HepG2 (cell line): ENCODE results near the gene DSCAML1. TPM values are rescaled to one million over a fixed set of nuclear protein-coding genes. Genes with fewer than 3 reads are reported as not detected.

Experiments used
- ATAC-seq: fragments of 200-7000 bp; cut with Tn5 transposase; 3 replicates; pipeline ENCODE4 v1.9.1; 2020; ENCODE audit warnings: mild to moderate bottlenecking, moderate library complexity
- BruUV-seq: library from RNA; stranded (reverse); fragments of 400-500 nt; replicated peaks from 2 replicates; lab custom pipeline; 2021; lab: Mats Ljungman, UMichigan
- CTCF ChIA-PET: fragments of 300-600 bp; formaldehyde crosslinking; extraction: SDS; loops from one replicate; lab custom pipeline; 2021; ENCODE audit warnings: low total read pairs, inconsistent platforms, low intra/inter-chr PET ratio; lab: Yijun Ruan, JAX
- POLR2A ChIA-PET: fragments of 350-600 bp; sonication (Branson Sonifier 250); formaldehyde crosslinking; loops from one replicate; lab custom pipeline; 2020; ENCODE audit warnings: antibody characterized with exemption, inconsistent platforms; lab: Yijun Ruan, JAX
- DNase-seq: peaks from one replicate; pipeline ENCODE4 v3.0.0-alpha.2; 2015; ENCODE audit warnings: low spot score
- FAIRE-seq: peaks from 3 replicates; lab custom pipeline; 2011; peaks lifted over from hg19 to GRCh38; lab: Jason Lieb, UNC
- H2AFZ ChIP-seq: one replicate; pipeline ENCODE4 v1.6.1; 2011; ENCODE audit warnings: low read length, inconsistent platforms
- H3K27ac ChIP-seq: fragments of 300-600 bp; 3 replicates; pipeline ENCODE4 v1.8.0; 2011; ENCODE audit warnings: mixed run types, mild to moderate bottlenecking, mixed read lengths, low read length, inconsistent platforms; ENCODE audit not compliant: insufficient read depth; ENCODE audit errors: extremely low read length
- H3K27me3 ChIP-seq, 2 experiments: fragments of 200-600 bp in 1 of 2; 2 replicates in 1 of 2; 3 replicates in 1 of 2; pipeline versions ENCODE4 v1.6.0 to v1.8.0; 2011; ENCODE audit warnings: low read length in 2 of 2, mild to moderate bottlenecking in 2 of 2, moderate library complexity in 2 of 2, inconsistent platforms in 1 of 2; ENCODE audit not compliant: insufficient read depth in 2 of 2, control insufficient read depth in 1 of 2
- H3K36me3 ChIP-seq, 2 experiments: fragments of 200-600 bp in 1 of 2; replicated peaks in 1 of 2; 2 replicates in 1 of 2; 3 replicates in 1 of 2; pipeline versions ENCODE4 v1.5.1 to v1.8.0; 2011; ENCODE audit warnings: low read length in 2 of 2, inconsistent platforms in 1 of 2; ENCODE audit not compliant: insufficient read depth in 2 of 2, control insufficient read depth in 1 of 2
- H3K4me1 ChIP-seq: 2 replicates; pipeline ENCODE4 v1.5.1; 2012; ENCODE audit warnings: low read length, inconsistent platforms; ENCODE audit not compliant: insufficient read depth
- H3K4me2 ChIP-seq: 2 replicates; pipeline ENCODE4 v1.6.0; 2011; ENCODE audit warnings: low read depth, low read length, inconsistent platforms
- H3K4me3 ChIP-seq, 3 experiments: fragments of 200-600 bp in 1 of 3; sonication (generic), shearing (Covaris generic) in 1 of 3; replicated peaks in 1 of 3; 2 replicates each; pipeline ENCODE4 v1.5.1; 2011 to 2016; ENCODE audit warnings: low read length in 3 of 3, inconsistent platforms in 2 of 3, low read depth in 2 of 3, mild to moderate bottlenecking in 2 of 3, control low read depth in 1 of 3, mixed read lengths in 1 of 3; ENCODE audit not compliant: insufficient read depth in 1 of 3
- H3K79me2 ChIP-seq: one replicate; pipeline ENCODE4 v1.6.1; 2011; ENCODE audit warnings: low read length, inconsistent platforms; ENCODE audit not compliant: insufficient read depth
- H3K9ac ChIP-seq: 2 replicates; pipeline ENCODE4 v1.6.0; 2011; ENCODE audit warnings: mild to moderate bottlenecking, low read depth, low read length, inconsistent platforms; ENCODE audit not compliant: insufficient read depth
- H3K9me3 ChIP-seq: 2 replicates; pipeline ENCODE4 v1.5.1; 2012; ENCODE audit warnings: mild to moderate bottlenecking, low read length
- H4K20me1 ChIP-seq: 2 replicates; pipeline ENCODE4 v1.6.0; 2011; ENCODE audit warnings: inconsistent platforms, mild to moderate bottlenecking, low read length, moderate library complexity; ENCODE audit not compliant: insufficient read depth
- CBX5 ChIP-seq: sonication (generic); formaldehyde crosslinking; IDR thresholded peaks from 2 replicates; pipeline ENCODE4 v1.4.0; 2020; ENCODE audit warnings: missing genetic modification reagents, borderline replicate concordance
- FLYWCH1 ChIP-seq: sonication (generic); formaldehyde crosslinking; IDR thresholded peaks from 2 replicates; pipeline ENCODE4 v1.8.1; 2023; ENCODE audit warnings: mild to moderate bottlenecking, missing genetic modification reagents
- HNRNPUL1 ChIP-seq: fragments of 200-400 bp; formaldehyde crosslinking; IDR thresholded peaks from 2 replicates; pipeline ENCODE4 v1.6.1; 2017; ENCODE audit warnings: low read depth, mild to moderate bottlenecking, low read length, moderate library complexity
- KDM6A ChIP-seq: IDR thresholded peaks from 2 replicates; pipeline ENCODE4 v1.6.1; 2016; ENCODE audit warnings: low read depth
- NR2F2 ChIP-seq: IDR thresholded peaks from 2 replicates; pipeline ENCODE4 v1.6.1; 2012; ENCODE audit warnings: low read depth, inconsistent platforms, borderline replicate concordance
- SOX5 ChIP-seq: IDR thresholded peaks from 2 replicates; pipeline ENCODE4 v1.6.1; 2016; ENCODE audit warnings: borderline replicate concordance
- ZNF251 ChIP-seq: sonication (generic); formaldehyde crosslinking; IDR thresholded peaks from 2 replicates; pipeline ENCODE4 v1.9.0; 2021; ENCODE audit warnings: mild to moderate bottlenecking, missing genetic modification reagents
- ZNF547 ChIP-seq: sonication (generic); formaldehyde crosslinking; IDR thresholded peaks from 2 replicates; pipeline ENCODE4 v1.5.1; 2020; ENCODE audit warnings: mild to moderate bottlenecking, missing genetic modification reagents
- ZNF572 ChIP-seq: sonication (generic); formaldehyde crosslinking; IDR thresholded peaks from 2 replicates; pipeline ENCODE4 v1.5.1; 2020; ENCODE audit warnings: mild to moderate bottlenecking, missing genetic modification reagents
- ZNF777 ChIP-seq: sonication (generic); formaldehyde crosslinking; IDR thresholded peaks from 2 replicates; pipeline ENCODE4 v1.4.0; 2020; ENCODE audit warnings: missing genetic modification reagents
- WGBS: methylation state at CpG from one replicate; pipeline ENCODE4 v1.1.6; 2017; ENCODE audit warnings: low lambda C conversion rate; 5-methylcytosine and 5-hydroxymethylcytosine counted together
- in situ Hi-C: cut with HindIII; loops from 2 replicates; pipeline ENCODE4 v1.10.0; 2017; ENCODE audit warnings: low pct_unique_long_range_greater_than_20kb; ENCODE audit not compliant: extremely low pct_ligation_motif_present
- intact Hi-C: fragments of 100-400 bp; cut with micrococcal nuclease; formaldehyde crosslinking; loops from one replicate; pipeline ENCODE4 v1.10.0; 2022; ENCODE audit not compliant: unreplicated experiment
- polyA plus RNA-seq, 8 experiments: library from polyadenylated mRNA; depleted of rRNA in 3 of 8; stranded (reverse) in 7 of 8; unstranded in 1 of 8; fragments of >200 nt; fragmentation: Illumina TruSeq in 4 of 8; extraction: Trizol in 4 of 8; gene quantifications; 2 replicates each; pipeline versions ENCODE4 v1.2.1 to v1.2.3, GENCODE V29; 2011 to 2016; ENCODE audit warnings: low read depth in 4 of 8, missing spikeins in 1 of 8, mixed read lengths in 1 of 8; ENCODE audit not compliant: insufficient read depth in 1 of 8
- total RNA-seq, 5 experiments: library from RNA; depleted of rRNA; stranded (reverse); fragments of >200 nt; fragmentation: Illumina TruSeq; extraction: Trizol; gene quantifications; 2 replicates each; pipeline ENCODE4 v1.2.3, GENCODE V29; 2016; ENCODE audit warnings: low read depth in 1 of 5
- TF ChIP-seq, protein P1 (sequence below): IDR thresholded peaks from 2 replicates; pipeline ENCODE4 v1.6.1; 2016; ENCODE audit warnings: low read depth, missing genetic modification reagents, missing compliant biosample characterization

The DSCAML1 gene
- total and polyA plus RNA-seq, 2 of the 13 experiments (the other 11 are each of a cell fraction or from before 2014, with no cell fraction given), result 0.29 to 0.40 TPM

DNA sequence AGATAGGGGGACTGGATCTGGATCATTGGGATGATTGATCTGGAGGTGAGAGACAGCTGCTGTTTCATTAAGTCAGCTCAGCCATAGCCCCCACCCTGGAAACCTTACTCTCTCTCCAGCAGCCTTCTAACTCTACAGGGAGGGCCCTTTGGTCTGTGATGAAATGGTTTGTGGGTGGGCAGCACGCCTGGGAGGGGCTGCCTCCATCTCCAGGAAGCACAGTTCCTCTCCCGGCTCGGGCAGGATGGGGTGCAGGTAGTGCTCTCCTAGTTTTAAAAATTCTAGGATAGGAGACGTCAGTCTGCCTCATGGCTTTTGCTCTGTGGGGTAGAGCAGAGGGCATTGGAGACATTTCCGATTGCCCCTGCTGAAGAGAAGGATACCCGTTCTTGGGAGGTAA is 379.7 kb downstream of the DSCAML1 start:
- Histone ChIP-seq H3K4me1 (peaks cover 36% of the 10 kb centered on the region), H3K36me3 (no peaks in the 10 kb centered on the region), H3K9me3 (no peaks in the 10 kb centered on the region), H3K27ac (no peak overlapping the region), H2AFZ (no peak overlapping the region), H3K9ac (no peak overlapping the region), H3K27me3 (peaks cover 4 to 7% of the 10 kb centered on the region in 2 experiments; a peak in 1 of 5 replicates), H3K79me2 (no peaks in the 10 kb centered on the region), H3K4me3 (no peak overlapping the region), H4K20me1 (no peaks in the 10 kb centered on the region), H3K4me2 (no peak overlapping the region)
- in situ Hi-C loops, result no loop called here
- ChIA-PET CTCF (no interaction called here), POLR2A (no interaction called here)
- intact Hi-C loops, result no loop called here
- no peak for DNase-seq
- ATAC-seq, result no peak
- 48% methylated on average over 3 of the region's 6 CpGs for WGBS
- no TSS peak for BruUV-seq
- TF ChIP-seq HNRNPUL1 (no peak), NR2F2 (no peak), FLYWCH1 (CRISPR knock-in tag) (no peak), ZNF572 (no peak), ZNF547 (CRISPR knock-in tag) (no peak), KDM6A (no peak), SOX5 (CRISPR knock-in tag) (no peak), CBX5 (CRISPR knock-in tag) (no peak), ZNF777 (CRISPR knock-in tag) (no peak), ZNF251 (CRISPR knock-in tag) (no peak)
- TF ChIP-seq, protein P1, sequence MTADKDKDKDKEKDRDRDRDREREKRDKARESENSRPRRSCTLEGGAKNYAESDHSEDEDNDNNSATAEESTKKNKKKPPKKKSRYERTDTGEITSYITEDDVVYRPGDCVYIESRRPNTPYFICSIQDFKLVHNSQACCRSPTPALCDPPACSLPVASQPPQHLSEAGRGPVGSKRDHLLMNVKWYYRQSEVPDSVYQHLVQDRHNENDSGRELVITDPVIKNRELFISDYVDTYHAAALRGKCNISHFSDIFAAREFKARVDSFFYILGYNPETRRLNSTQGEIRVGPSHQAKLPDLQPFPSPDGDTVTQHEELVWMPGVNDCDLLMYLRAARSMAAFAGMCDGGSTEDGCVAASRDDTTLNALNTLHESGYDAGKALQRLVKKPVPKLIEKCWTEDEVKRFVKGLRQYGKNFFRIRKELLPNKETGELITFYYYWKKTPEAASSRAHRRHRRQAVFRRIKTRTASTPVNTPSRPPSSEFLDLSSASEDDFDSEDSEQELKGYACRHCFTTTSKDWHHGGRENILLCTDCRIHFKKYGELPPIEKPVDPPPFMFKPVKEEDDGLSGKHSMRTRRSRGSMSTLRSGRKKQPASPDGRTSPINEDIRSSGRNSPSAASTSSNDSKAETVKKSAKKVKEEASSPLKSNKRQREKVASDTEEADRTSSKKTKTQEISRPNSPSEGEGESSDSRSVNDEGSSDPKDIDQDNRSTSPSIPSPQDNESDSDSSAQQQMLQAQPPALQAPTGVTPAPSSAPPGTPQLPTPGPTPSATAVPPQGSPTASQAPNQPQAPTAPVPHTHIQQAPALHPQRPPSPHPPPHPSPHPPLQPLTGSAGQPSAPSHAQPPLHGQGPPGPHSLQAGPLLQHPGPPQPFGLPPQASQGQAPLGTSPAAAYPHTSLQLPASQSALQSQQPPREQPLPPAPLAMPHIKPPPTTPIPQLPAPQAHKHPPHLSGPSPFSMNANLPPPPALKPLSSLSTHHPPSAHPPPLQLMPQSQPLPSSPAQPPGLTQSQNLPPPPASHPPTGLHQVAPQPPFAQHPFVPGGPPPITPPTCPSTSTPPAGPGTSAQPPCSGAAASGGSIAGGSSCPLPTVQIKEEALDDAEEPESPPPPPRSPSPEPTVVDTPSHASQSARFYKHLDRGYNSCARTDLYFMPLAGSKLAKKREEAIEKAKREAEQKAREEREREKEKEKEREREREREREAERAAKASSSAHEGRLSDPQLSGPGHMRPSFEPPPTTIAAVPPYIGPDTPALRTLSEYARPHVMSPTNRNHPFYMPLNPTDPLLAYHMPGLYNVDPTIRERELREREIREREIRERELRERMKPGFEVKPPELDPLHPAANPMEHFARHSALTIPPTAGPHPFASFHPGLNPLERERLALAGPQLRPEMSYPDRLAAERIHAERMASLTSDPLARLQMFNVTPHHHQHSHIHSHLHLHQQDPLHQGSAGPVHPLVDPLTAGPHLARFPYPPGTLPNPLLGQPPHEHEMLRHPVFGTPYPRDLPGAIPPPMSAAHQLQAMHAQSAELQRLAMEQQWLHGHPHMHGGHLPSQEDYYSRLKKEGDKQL (CRISPR knock-in tag), result no peak
- no peak for FAIRE-seq
